Testis (tissue), 3 donors: ENCODE results near the gene HCFC1R1. TPM values are rescaled to one million over a fixed set of nuclear protein-coding genes. Genes with fewer than 3 reads are reported as not detected.

Experiments used
- DNase-seq: peaks from one replicate; pipeline ENCODE4 v3.0.0-alpha.2; 2019
- H3K27ac ChIP-seq, 2 donors: fragments of 200-600 bp; sonication (generic); one replicate each; pipeline ENCODE4 v1.5.1; 2019
- H3K27me3 ChIP-seq: fragments of 200-600 bp; sonication (generic); one replicate; pipeline ENCODE4 v1.5.1; 2019
- H3K36me3 ChIP-seq: fragments of 200-600 bp; sonication (generic); one replicate; pipeline ENCODE4 v1.5.1; 2017; ENCODE audit warnings: low read depth; ENCODE audit errors: missing control alignments
- H3K4me1 ChIP-seq: fragments of 200-600 bp; sonication (generic); one replicate; pipeline ENCODE4 v1.5.1; 2019
- H3K4me3 ChIP-seq, 2 donors: fragments of 200-600 bp; sonication (generic); one replicate each; pipeline ENCODE4 v1.5.1; 2017 to 2019
- H3K9me3 ChIP-seq: fragments of 200-600 bp; sonication (generic); one replicate; pipeline ENCODE4 v1.5.1; 2017
- CTCF ChIP-seq, 3 experiments: fragments of 450-650 bp in 2 of 3; fragments of 200-600 bp in 1 of 3; sonication (generic) in 1 of 3; IDR thresholded peaks; one replicate each; pipeline ENCODE4 v1.5.1; 2016 to 2019; ENCODE audit warnings: antibody characterized with exemption in 3 of 3, mild to moderate bottlenecking in 2 of 3, moderate library complexity in 1 of 3
- POLR2A ChIP-seq: fragments of 450-650 bp; IDR thresholded peaks from one replicate; pipeline ENCODE4 v1.6.1; 2017; ENCODE audit warnings: antibody characterized with exemption, mild to moderate bottlenecking, moderate library complexity
- WGBS, 2 donors: methylation state at CpG; one replicate each; pipeline ENCODE4 v1.1.5; 2018; 5-methylcytosine and 5-hydroxymethylcytosine counted together
- intact Hi-C: fragments of 100-400 bp; cut with DNase I; formaldehyde crosslinking; loops from one replicate; pipeline ENCODE4 v1.15.1; 2023; ENCODE audit warnings: low total_unique reads
- polyA plus RNA-seq: library from polyadenylated mRNA; stranded (reverse); fragments of 350-450 nt; fragmentation: Illumina TruSeq; extraction: RNeasy Lipid Tissue Mini Kit (QIAGEN cat#74804); gene quantifications from one replicate; pipeline ENCODE4 v1.2.3, GENCODE V29; 2014; ENCODE audit warnings: low read depth, low replicate concordance; ENCODE audit not compliant: insufficient read depth
- total RNA-seq, 2 donors: library from RNA; depleted of rRNA; stranded (reverse); fragments of >200 nt; gene quantifications; one replicate each; pipeline ENCODE4 v1.2.3, GENCODE V29; 2016

The HCFC1R1 gene
- total and polyA plus RNA-seq, 3 donors from 2014 or later = 30.2 to 94.5 (median 39.4) TPM

GRCh38 chr16:2990891-2991290, 32.9 kb downstream of the HCFC1R1 start:
- no peak for TF ChIP-seq POLR2A
- TF ChIP-seq CTCF (IDR thresholded peaks at IDR 0.05) = no peak
- Histone ChIP-seq H3K27me3 (no peaks in the 10 kb centered on the region), H3K4me3 (no peak overlapping the region), H3K9me3 (no peaks in the 10 kb centered on the region), H3K4me1 (peaks cover 1% of the 10 kb centered on the region), H3K36me3 (no peaks in the 10 kb centered on the region), H3K27ac (no peak overlapping the region)
- 67 to 80% methylated on average over 4 to 10 of the region's 10 CpGs for WGBS, 2 donors
- intact Hi-C loops = no loop called here
- DNase-seq = no peak

- Histone ChIP-seq H3K27ac (no peak overlapping the region), H3K9me3 (no peaks in the 10 kb centered on the region), H3K27me3 (no peaks in the 10 kb centered on the region), H3K4me3 (no peak overlapping the region), H3K36me3 (no peaks in the 10 kb centered on the region), H3K4me1 (peaks cover 10% of the 10 kb centered on the region)
- DNase-seq = no peak
- TF ChIP-seq POLR2A (no peak), CTCF (IDR thresholded peaks at IDR 0.05) (no peak)
- intact Hi-C loops = no loop called here
- 67 to 71% methylated on average over 3 to 8 of the region's 8 CpGs for WGBS, 2 donors
These were observed 35.1 kb downstream of the HCFC1R1 start for GRCh38 chr16:2988590-2989099.

GRCh38 chr16:2987833-2988232, 35.9 kb downstream of the HCFC1R1 start:
- WGBS, 2 donors = 78 to 90% methylated on average over 2 to 5 of the region's 8 CpGs
- Histone ChIP-seq H3K27ac (no peak overlapping the region), H3K36me3 (no peaks in the 10 kb centered on the region), H3K4me1 (peaks cover 10% of the 10 kb centered on the region), H3K4me3 (no peak overlapping the region), H3K27me3 (no peaks in the 10 kb centered on the region), H3K9me3 (no peaks in the 10 kb centered on the region)
- no peak for DNase-seq
- intact Hi-C loops = no loop called here
- TF ChIP-seq CTCF (IDR thresholded peaks at IDR 0.05) (no peak), POLR2A (no peak)

GRCh38 chr16:2987286-2987685, 36.5 kb downstream of the HCFC1R1 start:
- no peak overlapping the region for H3K4me3 ChIP-seq
- H3K4me1 ChIP-seq = peaks cover 10% of the 10 kb centered on the region
- H3K9me3 ChIP-seq = no peaks in the 10 kb centered on the region
- H3K27me3 ChIP-seq = no peaks in the 10 kb centered on the region
- no peak for TF ChIP-seq CTCF (IDR thresholded peaks at IDR 0.05)
- no peak for TF ChIP-seq POLR2A
- WGBS, 2 donors = 97% methylated on average over 9 of the region's 9 CpGs; no CpG with 5 or more reads in 1 of the 2 donors
- no peaks in the 10 kb centered on the region for H3K36me3 ChIP-seq
- DNase-seq = no peak
- intact Hi-C loops = no loop called here
- no peak overlapping the region for H3K27ac ChIP-seq

- DNase-seq = no peak
- TF ChIP-seq POLR2A (no peak), CTCF (IDR thresholded peaks at IDR 0.05) (no peak)
- 80 to 89% methylated on average over 8 to 17 of the region's 17 CpGs for WGBS, 2 donors
- H3K4me1 ChIP-seq = peaks cover 13% of the 10 kb centered on the region
- no peaks in the 10 kb centered on the region for H3K27me3 ChIP-seq
- H3K9me3 ChIP-seq = no peaks in the 10 kb centered on the region
- no peaks in the 10 kb centered on the region for H3K36me3 ChIP-seq
- H3K27ac ChIP-seq = no peak overlapping the region
- intact Hi-C loops = no loop called here
- H3K4me3 ChIP-seq = no peak overlapping the region
These were observed 37.0 kb downstream of the HCFC1R1 start for GRCh38 chr16:2986623-2987188.
